Stimulated activated CD8-positive, alpha-beta memory T cell treated with anti-CD3 and anti-CD28 coated beads, Interleukin-4, amount 100 ng/mL, for 24 hours (primary cell): ENCODE data around the gene DIPK1A.

Experiments
- DNase-seq: peaks from one replicate; pipeline ENCODE4 v3.0.0-alpha.2; 2020; ENCODE audit warnings: low read depth

The DIPK1A gene

DNA sequence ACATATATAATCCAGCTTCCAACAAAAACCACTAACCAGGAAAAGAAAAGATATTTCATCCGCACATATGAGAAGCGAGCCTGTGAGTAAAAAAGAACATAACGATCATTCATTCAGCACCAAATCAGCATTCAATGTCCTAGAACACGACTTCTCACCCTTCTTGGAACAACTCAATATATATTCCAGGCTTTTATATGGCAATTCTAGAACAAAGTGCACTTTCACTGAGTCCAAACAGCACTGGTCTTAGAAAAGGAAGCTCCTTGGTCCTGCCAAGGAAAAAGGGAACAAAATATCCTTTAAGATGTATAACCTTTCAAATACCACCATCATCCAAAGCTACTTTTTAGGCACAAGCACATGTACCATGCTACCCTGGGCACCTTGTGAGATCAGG lies 84.9 kb downstream of the DIPK1A start:
- DNase-seq, result no peak

DNA sequence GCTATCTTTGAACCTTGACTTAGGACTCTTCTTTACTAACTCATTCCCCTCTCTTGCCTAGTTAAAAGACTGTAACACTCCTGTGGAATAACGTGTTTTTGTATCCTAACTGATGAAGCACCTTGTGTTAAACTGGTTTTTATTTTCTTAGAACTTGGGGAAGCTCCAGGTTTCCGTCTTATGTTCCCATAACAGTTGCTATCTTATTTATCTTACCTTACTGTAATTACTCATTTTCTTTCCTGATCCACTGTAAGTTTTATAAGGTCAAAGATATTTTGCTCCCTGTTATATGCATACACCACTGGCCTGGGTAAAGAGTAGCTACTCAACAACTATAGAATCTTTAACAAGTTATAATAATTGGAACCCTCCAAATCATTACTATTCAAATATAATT lies 86.3 kb downstream of the DIPK1A start:
- no peak for DNase-seq

DNA sequence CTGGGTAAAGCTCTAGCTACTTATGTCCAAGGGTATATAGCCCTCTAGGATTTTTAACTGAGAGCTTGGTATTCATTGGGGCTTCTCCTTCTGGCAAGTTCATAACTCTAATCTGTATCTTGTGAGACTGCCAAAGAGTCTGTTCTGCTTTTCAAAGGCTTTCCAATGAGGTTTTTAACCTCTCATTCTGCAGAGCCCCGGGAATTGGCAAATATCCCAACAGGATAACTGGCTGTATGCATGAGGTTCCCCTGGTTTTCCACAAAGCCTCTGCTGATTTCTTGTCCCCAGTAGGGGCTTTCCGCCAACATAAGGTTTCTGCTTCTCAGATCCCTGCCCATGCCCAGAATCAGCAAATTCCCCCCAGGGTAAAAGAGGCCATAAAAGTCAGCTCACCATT lies 88.5 kb downstream of the DIPK1A start:
- no peak for DNase-seq

DNA sequence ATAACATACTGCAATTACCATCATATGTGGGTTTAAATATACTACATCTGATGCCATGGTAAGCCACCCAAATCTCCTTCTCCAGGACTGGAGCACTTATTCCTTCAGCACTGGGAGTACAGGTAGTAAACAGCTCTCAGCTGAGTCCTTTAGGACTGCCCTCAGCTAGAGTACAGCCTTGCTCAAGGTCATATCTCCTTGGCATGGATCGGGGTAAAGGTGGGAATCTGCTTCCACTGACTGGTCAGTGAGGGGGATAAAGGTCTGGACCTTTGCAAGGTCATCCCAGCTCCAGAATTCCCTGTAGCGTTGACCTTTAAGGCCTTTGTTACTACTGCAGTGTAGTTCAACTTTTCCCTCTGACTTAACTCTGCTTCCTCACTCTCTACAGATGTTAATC lies 90.7 kb downstream of the DIPK1A start:
- no peak for DNase-seq

DNA sequence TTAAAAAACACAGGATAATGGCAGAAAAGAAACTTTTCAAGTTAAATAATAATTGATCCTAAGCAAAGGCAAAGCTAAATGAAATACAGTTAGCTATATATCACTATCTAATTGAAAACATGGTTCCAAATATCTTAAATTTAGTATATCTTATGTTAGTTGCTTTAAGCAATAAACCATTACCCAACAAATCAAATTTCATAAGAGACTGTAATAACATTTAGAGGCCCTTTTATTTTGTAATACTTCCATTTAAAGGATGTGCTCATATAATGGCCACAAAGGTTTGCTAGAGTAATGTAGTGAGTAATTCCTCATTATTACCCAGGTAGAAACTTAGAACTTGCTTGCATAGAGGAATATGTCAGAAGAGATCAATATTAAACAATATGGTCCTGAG lies 97.1 kb downstream of the DIPK1A start:
- no peak for DNase-seq

DNA sequence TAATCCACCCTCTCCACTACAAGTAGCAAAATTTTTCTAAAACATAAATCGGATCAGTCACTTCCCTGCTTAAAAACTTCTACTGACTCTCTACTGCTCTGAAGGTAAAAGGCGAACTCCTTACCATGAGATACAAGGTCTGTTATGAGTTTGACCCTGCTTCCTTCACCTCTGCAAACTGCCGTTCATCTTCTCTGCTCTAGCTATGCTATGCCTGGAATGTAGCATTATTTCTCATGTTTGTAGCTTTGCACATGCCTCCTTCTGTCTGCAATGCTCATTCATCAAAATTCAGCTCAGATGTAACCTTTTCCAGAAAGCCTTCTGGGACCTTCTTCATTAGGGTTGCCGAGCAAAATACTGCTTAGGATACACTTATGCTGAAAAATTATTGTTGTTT lies 98.7 kb downstream of the DIPK1A start:
- DNase-seq, result no peak

DNA sequence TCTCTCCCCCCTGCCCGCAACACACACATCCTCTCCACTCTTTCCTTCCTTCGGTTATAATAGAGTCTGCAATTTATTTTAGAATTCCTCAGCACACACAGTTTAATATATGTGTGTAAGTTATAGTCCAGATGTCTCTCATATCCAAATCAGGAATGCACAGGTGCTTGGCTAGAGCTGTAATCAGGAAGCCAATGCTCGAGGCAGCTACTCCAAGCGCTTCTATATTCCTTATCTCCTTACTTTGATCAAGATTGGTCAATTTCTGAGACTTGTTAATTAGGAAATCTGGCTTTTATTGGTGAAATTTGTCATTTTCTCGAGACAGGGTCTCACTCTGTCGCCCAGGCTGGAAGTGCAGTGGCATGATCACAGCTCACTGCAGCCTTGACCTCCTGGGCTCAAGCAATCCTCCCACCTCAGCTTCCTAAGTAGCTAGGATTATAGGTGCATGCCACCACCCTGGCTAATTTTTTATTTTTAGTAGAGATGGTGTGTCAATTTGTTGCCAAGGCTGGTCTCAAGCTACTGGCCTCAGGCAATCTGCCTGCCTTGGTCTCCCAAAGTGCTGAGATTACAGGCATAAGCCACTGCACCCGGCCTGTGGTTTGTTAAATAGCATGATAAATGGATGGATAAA lies 101.7 kb downstream of the DIPK1A start:
- no peak for DNase-seq

DNA sequence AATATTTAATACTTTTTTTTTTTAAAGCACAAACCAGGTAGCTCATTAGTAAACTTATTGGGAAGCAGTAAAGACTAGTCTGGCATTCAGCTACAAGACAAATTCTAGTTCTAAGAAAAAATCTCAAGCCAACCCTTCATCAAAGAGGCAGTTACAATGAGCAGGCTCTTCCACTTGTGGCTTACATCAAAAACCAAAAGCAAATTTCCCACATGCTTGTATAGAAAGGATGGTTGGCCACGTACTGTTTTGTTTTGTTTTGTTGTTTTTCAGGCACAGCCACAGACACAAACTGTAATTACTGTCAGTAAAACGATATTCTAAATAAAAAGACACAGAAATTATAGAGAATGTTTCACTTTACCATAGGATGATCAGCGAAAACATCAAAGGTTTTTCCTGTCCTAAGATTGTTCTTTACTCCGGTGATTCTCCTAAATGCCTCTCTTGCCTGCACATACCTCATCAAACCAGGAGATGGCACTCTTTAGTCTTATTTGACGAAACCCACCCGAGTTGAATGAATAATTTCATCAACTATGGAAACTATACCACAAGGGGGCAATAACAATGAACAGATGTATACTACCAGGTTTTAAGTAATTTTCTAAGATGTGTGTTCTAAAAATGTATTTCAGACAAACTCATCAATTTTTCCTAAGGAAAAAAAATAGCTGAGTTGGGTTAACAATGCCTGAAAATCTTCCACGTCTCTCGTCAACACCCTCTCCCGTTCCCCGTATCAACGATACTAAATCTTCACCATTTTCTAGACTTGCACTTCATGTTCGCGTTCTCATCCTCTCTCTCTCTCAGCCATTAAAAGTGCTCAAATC lies 102.5 kb downstream of the DIPK1A start:
- no peak for DNase-seq

DNA sequence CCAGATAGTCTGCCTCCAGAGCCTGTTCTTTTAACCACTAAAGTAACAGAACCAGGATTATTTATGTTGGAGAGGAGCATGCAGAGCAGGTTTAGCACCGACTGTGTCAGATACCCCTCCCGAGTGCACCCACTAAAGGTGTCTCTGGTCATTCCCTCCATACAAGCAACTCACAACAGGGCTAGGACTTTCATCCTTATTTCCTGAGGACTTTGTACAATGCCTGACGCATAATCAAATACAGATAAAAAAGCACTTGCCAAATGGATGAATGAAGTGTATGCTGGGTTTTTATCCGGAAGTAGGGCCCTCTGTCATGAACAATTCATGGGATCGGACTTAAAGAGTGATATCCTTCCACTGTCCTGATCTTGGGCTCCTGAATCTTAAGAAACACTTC lies 103.4 kb downstream of the DIPK1A start:
- no peak for DNase-seq

DNA sequence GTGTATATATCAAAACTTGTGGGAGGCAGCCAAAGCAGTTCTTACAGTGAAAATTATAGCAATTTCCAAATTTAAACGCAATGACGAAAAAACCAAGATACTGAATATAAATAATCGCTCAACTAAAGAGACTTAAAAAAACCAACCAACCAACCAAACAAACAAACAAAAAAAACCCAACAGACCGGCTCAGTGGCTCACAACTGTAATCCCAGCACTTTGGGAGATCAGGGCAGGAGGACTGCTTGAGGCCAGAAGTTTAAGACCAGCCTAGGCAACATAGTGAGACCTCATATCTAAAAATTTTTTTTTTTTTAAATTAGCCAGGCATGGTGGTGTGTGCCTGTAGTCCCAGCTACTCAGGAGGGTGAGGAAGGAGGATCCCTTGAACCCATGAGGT lies 106.0 kb downstream of the DIPK1A start:
- no peak for DNase-seq

DNA sequence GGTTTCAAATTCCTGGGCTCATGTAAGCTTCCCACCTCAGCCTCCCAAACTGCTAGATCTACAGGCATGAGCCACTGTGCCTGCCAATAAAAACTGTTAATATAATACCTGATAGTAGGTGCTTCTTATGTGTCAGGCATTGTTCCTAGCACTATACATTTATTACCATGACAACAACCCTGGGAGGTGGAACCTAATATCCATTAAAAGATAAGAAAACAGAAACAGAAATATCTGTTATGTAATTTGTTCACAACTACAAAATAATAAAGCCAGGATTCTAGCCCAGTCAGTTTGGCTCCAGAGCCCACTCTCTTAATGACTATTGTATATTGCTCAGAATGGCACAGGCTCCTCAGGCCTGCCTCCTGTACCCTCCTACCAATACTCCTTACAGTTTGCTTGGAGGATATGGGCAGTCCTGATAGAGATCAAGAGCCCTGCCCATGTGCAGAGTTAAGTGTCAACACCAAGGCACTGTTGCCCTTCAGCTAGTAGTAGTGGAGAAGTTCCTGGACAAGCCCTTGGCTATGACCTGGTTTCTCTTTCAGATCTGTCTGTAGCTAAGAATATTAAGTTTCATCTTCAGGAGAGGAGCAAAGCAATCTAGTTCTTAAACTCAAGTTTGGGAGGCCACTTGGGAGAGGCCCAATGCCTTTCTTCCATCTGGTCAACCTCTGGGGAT lies 107.0 kb downstream of the DIPK1A start:
- DNase-seq, result no peak

DNA sequence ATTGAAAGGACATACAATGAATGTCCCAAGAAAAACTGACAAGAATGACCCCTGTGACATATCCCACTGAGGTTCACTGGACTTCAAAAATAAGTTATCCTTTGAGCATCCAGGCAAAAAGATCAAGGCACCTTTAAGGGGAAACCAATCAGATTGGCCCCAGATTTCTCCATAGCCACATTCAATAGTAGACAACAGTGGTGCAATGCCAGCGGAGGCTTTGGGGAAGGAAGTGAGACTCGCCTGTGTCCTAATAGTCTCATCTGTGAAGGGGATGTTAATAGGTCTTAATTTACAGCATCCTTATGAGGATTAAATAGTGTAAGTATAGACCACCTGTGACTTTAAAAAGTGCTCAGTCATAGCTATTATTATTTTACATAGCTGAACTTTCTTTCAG lies 108.0 kb downstream of the DIPK1A start:
- no peak for DNase-seq

DNA sequence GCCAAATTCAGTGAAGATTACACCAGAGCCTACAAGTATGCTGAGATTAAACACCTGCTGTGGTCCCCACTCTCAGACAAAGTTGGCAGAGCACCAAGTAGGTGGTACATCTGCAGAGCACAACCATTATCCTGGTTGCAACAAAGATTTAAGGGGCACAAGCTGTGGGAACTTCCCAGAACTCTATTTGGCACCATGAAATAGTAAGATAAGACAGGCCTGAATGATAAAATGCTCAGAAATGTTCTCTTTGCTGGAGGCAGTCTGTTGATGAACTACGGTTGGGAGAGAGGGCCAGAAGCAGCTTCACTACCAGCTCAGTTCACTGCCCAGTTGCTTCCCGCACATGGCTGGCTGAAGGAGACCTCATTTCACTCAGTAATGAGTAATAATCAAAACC lies 109.5 kb downstream of the DIPK1A start:
- no peak for DNase-seq

DNA sequence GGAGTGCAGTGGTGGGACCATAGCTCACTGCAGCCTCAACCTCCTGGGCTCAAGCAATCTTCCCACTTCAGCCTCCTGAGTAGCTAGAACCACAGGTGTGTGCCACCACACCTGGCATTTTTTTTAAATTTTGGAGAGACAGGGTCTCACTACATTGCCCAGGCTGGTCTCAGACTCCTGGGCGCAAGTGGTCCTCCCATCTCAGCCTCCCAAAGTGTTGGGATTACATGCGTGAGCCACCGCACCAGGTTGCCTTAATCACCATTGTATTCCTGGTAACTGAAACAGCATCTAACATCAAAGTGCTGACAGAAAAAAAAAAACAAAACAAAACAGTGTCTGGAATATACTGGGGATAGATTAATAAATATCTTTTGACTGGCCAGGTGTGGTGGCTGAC lies 111.2 kb downstream of the DIPK1A start:
- no peak for DNase-seq

DNA sequence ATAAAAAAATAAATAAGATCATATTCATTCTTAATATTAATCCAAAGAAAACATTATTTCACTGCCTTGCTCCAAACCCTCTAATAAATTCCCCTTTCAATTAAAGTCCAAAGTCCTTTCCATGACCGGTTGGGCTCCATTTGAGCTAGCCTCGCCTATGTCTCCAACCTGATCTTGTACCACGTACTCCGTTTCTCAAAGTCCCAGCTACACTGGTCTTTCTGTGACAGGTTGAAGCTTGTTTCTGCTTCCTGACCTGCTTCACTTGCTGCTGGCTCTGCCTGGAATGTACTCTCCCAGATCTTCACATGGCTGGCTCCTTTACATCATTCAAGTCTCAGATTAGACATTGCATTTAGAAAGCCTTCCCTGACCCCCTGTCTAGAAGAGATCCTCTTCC lies 113.1 kb downstream of the DIPK1A start:
- no peak for DNase-seq

DNA sequence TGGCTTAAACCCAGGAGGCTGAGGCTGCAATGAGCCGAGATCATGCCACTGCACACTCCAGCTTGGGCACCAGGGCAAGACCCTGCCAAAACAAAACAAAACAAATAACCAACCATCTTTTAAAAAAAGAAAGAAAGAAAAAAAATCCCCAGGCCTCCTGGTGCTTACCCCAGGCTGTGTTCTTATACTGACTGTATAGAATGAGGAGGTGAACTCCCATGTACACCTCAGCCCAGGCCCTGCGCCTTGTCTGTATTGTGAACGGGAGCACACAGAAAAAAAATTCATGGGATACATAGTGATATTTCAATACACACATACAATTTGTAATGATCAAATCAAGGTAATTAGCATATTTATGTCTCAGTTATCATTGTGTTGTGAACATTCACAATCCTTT lies 115.4 kb downstream of the DIPK1A start:
- DNase-seq, result no peak

DNA sequence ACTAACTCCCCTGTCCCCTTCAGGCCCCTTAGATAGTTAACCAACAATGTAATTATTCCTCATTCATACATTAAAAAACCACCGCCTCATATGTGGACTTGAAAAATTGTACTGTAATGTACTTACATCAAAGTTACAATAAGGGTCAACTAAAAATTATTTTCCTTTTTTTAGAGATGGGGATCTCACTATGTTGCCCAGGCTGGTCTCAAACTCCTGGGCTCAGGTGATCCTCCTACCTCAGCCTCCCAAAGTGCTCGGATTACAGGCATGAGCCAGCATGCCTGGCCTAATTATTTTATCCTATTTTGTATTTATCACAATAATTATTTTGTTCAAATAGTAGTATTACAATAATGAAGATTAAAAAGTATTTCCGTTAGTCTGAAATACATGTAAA lies 116.8 kb downstream of the DIPK1A start:
- DNase-seq, result no peak

DNA sequence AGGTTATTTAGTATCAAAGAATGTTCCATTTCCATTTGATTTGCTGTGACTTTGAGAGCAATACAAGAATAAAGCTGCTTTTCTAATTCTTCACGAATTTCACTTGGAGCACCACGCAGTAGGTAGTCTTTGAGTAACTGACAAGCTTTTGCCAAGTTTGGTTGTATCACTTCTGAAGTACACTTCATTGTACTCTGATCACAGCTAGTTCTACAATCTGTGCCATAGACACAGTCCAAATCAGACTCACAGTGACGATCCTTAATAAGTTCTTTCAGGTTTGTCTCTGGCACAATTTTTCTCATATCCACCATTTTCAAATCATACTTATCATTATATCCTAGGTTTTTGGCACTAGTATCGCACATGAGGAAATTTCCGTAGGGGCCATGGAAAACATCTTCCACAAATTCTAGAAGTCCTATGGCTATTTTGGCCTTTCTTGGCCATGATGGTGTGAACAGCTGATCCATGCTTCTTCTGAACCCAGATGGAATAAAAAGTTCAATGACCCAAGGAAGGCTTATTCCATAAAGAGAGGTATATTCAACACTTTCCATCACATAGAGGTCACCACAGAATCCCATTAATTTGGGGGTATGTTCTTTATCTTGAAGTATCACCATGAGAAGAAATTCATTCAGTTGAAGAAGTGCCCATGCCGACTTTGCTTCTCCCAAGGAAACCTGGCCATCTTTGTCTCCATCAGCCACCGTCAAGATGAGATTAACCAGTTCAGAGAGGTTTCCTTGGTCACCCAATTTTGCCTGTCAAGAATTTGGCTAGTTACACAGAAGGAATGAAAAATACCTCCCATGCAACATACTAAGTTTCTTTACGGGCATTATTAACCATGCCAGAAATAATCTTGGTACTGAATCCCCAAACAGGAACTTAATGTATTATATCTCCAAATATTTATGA lies 117.6 kb downstream of the DIPK1A start:
- no peak for DNase-seq

DNA sequence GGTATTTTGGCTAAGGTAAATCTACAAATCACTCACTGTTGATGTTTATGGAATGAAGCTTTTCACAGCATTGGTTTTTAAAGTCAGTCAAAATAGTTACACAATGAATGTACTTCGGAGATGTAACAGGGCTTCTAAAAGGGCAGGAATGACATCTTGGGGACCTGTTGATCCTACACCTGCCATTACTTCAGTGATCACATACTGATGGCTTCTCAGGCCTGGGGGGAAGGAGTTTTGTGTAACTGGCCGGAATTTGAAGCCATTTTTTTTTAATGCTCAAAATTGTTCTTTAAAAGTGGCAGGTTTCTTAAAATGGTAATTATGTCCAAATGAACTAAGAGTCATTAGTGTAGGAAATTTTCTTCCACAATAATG lies 118.2 kb downstream of the DIPK1A start:
- DNase-seq, result no peak

DNA sequence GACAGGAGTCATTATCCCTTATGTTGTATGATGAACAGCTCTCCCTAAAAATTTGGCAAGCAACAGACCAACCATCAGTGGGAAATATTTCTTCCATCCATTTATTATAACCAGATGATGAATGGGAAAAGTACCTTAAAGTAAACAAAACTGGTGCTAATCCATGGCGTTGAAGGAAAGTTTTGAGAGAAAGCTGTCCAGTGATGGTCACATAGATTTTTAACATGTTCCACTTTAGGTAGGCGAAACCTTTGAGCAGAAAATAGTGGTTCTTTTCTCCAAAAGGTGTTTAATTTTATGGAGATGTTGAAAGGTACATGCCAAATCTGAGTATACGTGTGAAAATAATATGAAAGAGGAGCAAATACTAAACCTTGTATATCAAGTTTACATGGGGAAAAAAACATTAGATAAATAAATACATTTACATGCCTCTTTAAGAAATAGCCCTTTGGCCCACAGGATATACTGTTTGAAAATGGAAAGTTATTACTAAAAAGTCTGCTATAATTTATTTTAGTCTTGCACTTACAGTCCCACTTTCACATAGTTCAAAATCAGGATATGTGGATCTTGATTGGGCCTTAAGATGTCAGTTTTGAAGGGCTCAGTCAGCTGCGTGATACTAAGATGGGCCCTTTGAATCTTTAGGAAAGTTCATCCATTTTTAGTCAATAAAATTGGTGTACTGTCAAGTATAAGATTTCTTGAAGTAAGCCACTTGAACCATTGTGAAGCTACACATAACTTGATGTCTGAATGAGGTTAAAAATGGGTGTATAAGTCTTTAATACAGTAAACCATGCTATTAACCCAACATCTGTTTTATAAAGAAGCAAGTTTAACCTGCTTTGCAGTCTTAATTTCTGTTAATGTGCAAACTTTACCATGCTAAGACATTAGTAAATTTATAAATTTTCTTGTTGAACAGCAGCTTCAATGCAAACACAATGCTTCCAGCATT lies 118.9 kb downstream of the DIPK1A start:
- no peak for DNase-seq

DNA sequence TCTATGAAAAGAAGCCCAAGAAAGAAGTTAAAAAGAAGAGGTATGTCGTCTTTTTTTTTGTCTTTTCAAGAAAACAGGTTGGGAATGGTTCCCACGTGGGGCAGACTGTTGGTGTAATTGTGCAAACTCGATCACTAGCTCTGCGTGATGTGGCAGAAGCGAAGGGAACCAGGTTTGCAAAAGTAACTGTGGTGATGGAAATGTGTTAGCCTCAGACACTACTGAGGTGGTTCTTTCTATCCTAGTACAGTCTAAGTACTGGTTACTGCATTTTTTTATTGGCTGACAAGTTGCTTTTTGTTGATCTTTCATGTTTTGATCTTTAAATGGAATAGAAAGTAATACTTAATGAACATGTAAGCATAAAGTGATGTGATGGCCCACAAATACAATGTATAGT lies 120.7 kb downstream of the DIPK1A start:
- DNase-seq, result no peak
